ENCODE results near the gene TMEM267.

The TMEM267 gene

DNA sequence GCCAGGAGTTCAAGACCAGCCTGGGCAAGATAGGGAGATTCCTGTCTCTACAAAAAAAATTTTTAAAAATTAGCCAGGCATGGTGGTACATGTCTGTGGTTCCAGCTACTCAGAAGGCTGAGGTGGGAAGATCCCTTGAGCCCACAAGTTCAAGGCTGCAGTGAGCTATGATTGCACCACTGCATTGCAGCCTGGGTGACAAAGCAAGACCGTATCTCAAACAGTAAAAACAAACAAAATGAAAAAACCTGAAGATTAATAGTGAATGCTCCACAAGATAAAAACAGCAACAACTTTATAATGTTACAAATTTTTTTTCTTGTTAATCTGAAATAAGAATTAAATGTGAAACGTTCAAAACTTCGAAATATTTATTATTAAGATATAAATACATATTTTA, 2.7 kb upstream of the TMEM267 start:
- no peaks in the 10 kb centered on the region for H3K27me3 ChIP-seq (ENCODE audit: insufficient read depth, low read length)
- no peak overlapping the region for H3K4me3 ChIP-seq (ENCODE audit: low read depth, low read length)
- no peak overlapping the region for H2BK5ac ChIP-seq (ENCODE audit: low read depth, low read length, poor library complexity)
- no peak overlapping the region for H3K14ac ChIP-seq (ENCODE audit: low read length)
- H3K18ac ChIP-seq (ENCODE audit: low read length) = no peak overlapping the region
- no peak for DNase-seq
- H3K4me1 ChIP-seq (ENCODE audit: control insufficient read depth in 1 of 2, insufficient read depth in 2 of 2, low read length in 2 of 2) = peaks cover 0 to 3% of the 10 kb centered on the region in 2 experiments
- no peak overlapping the region for H2BK12ac ChIP-seq (ENCODE audit: low read length)
- whole genome bisulfite sequencing (ENCODE audit: extremely low coverage, insufficient coverage, insufficient read length) = no CpG with 5 or more reads among the region's 3 CpGs
- no peak overlapping the region for H4K12ac ChIP-seq (ENCODE audit: low read depth, low read length)
- no peak overlapping the region for H2BK120ac ChIP-seq (ENCODE audit: insufficient read depth, low read length, poor library complexity)
- H4K91ac ChIP-seq (ENCODE audit: low read depth, low read length) = no peak overlapping the region
- no peak overlapping the region for H3K27ac ChIP-seq (ENCODE audit: low read depth, low read length)
- H2AK5ac ChIP-seq (ENCODE audit: low read length) = no peak overlapping the region
- H3K23ac ChIP-seq (ENCODE audit: low read length) = no peak overlapping the region
- H3K4ac ChIP-seq (ENCODE audit: low read depth, low read length) = no peak overlapping the region
- H3K36me3 ChIP-seq (ENCODE audit: control insufficient read depth in 1 of 2, insufficient read depth in 2 of 2, low read length in 2 of 2) = peaks cover 0 to 2% of the 10 kb centered on the region in 2 experiments
- H2AFZ ChIP-seq (ENCODE audit: insufficient read depth, low read length, poor library complexity) = no peak overlapping the region
- H3K79me2 ChIP-seq (ENCODE audit: control insufficient read depth, insufficient read depth, low read length, poor library complexity) = peaks cover 5% of the 10 kb centered on the region
- H3K79me1 ChIP-seq (ENCODE audit: low read length) = peaks cover 9% of the 10 kb centered on the region
- H3K9me3 ChIP-seq (ENCODE audit: insufficient read depth, low read depth, low read length) = no peaks in the 10 kb centered on the region
- H3K4me2 ChIP-seq (ENCODE audit: low read length) = no peak overlapping the region
- no peak overlapping the region for H3K9ac ChIP-seq (ENCODE audit: low read length)
- H4K8ac ChIP-seq (ENCODE audit: low read depth, low read length) = no peak overlapping the region

DNA sequence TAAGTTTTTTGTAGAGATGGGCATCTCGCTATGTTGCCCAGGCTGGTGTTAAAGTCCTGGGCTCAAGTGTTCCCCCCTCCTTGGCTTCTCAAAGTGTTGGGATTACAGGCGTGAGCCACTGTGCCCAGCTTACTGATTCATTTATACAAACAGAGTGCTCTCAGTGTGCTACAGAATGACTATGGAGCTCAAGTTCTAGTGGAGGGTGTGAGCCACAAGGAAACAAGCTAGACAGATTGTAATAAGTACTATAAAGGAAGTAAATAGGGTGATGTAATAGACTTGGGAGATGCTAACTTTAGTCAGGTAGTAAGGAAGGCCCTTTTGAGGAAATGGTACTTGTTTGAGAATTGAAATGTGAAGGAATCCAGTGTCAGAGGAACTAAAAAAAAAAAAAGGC, 1.7 kb upstream of the TMEM267 start:
- H3K9ac ChIP-seq (ENCODE audit: low read length) = no peak overlapping the region
- H3K4me2 ChIP-seq (ENCODE audit: low read length) = no peak overlapping the region
- H4K12ac ChIP-seq (ENCODE audit: low read depth, low read length) = no peak overlapping the region
- H3K4me1 ChIP-seq (ENCODE audit: control insufficient read depth in 1 of 2, insufficient read depth in 2 of 2, low read length in 2 of 2) = peaks cover 0 to 3% of the 10 kb centered on the region in 2 experiments
- no peak overlapping the region for H2AK5ac ChIP-seq (ENCODE audit: low read length)
- H3K36me3 ChIP-seq (ENCODE audit: control insufficient read depth in 1 of 2, insufficient read depth in 2 of 2, low read length in 2 of 2) = peaks cover 0 to 2% of the 10 kb centered on the region in 2 experiments
- no peak for DNase-seq
- no peak overlapping the region for H3K4me3 ChIP-seq (ENCODE audit: low read depth, low read length)
- no peak overlapping the region for H3K23ac ChIP-seq (ENCODE audit: low read length)
- peaks cover 5% of the 10 kb centered on the region for H3K79me2 ChIP-seq (ENCODE audit: control insufficient read depth, insufficient read depth, low read length, poor library complexity)
- no peak overlapping the region for H3K27ac ChIP-seq (ENCODE audit: low read depth, low read length)
- H3K27me3 ChIP-seq (ENCODE audit: insufficient read depth, low read length) = no peaks in the 10 kb centered on the region
- no peaks in the 10 kb centered on the region for H3K9me3 ChIP-seq (ENCODE audit: insufficient read depth, low read depth, low read length)
- no peak overlapping the region for H3K18ac ChIP-seq (ENCODE audit: low read length)
- H2BK5ac ChIP-seq (ENCODE audit: low read depth, low read length, poor library complexity) = no peak overlapping the region
- no peak overlapping the region for H4K8ac ChIP-seq (ENCODE audit: low read depth, low read length)
- no peak overlapping the region for H3K4ac ChIP-seq (ENCODE audit: low read depth, low read length)
- H4K91ac ChIP-seq (ENCODE audit: low read depth, low read length) = no peak overlapping the region
- H2AFZ ChIP-seq (ENCODE audit: insufficient read depth, low read length, poor library complexity) = no peak overlapping the region
- WGBS (ENCODE audit: extremely low coverage, insufficient coverage, insufficient read length) = no CpG with 5 or more reads among the region's 2 CpGs
- H3K79me1 ChIP-seq (ENCODE audit: low read length) = peaks cover 9% of the 10 kb centered on the region
- no peak overlapping the region for H2BK12ac ChIP-seq (ENCODE audit: low read length)
- H3K14ac ChIP-seq (ENCODE audit: low read length) = no peak overlapping the region
- no peak overlapping the region for H2BK120ac ChIP-seq (ENCODE audit: insufficient read depth, low read length, poor library complexity)

DNA sequence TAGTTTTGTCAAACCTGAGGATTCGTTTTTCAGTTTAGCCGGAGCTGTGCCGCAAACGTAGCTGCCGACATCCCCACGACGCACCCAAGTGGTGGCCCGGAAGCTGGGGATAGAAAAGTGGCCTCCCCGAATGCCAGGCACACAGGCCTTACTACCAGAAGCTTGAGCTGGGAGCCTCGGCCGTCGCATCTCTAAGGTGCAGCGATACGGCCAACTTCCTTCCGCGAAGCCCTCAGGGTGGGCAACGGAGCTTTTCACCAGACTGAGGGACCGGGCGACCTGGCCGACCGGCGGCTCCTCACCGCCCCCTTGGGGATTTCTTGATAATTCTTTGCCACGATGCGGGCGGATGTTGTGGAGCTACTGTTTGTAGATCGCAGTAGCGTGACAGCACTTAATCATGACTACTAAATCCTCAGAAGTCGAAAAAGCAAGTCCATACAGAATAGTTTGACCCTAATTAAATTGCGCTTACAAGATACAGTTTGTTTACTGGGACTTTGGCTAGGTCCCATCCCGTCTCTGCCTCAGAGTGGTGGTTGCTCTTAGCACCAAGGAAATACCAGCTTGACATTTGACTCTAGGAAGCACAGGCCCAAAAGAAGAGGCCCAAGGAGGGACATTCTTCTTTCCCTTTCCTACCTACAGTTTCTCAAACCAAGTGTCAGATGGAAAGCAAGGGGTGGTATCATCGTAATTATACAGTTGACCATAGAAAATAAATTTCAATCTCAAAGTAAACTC, 613 bp upstream of the TMEM267 start:
- Histone ChIP-seq H2BK120ac (ENCODE audit: insufficient read depth, low read length, poor library complexity) (peak overlapping the region; percentile 2), H4K91ac (ENCODE audit: low read depth, low read length) (peak overlapping the region; percentile 70), H3K4me3 (ENCODE audit: low read depth, low read length) (peak overlapping the region; percentile 71), H3K9me3 (ENCODE audit: insufficient read depth, low read depth, low read length) (no peaks in the 10 kb centered on the region), H2BK12ac (ENCODE audit: low read length) (no peak overlapping the region), H3K18ac (ENCODE audit: low read length) (peak overlapping the region; percentile 39), H3K4me2 (ENCODE audit: low read length) (peak overlapping the region; percentile 54), H3K27ac (ENCODE audit: low read depth, low read length) (peak overlapping the region; percentile 48), H3K14ac (ENCODE audit: low read length) (peak overlapping the region; percentile 67), H4K12ac (ENCODE audit: low read depth, low read length) (peak overlapping the region; percentile 83), H2BK5ac (ENCODE audit: low read depth, low read length, poor library complexity) (peak overlapping the region; percentile 57), H3K23ac (ENCODE audit: low read length) (no peak overlapping the region), H3K4ac (ENCODE audit: low read depth, low read length) (peak overlapping the region; percentile 19), H3K9ac (ENCODE audit: low read length) (peak overlapping the region; percentile 29), H2AFZ (ENCODE audit: insufficient read depth, low read length, poor library complexity) (peak overlapping the region; percentile 68), H3K79me2 (ENCODE audit: control insufficient read depth, insufficient read depth, low read length, poor library complexity) (peaks cover 5% of the 10 kb centered on the region), H3K79me1 (ENCODE audit: low read length) (peaks cover 9% of the 10 kb centered on the region), H3K27me3 (ENCODE audit: insufficient read depth, low read length) (no peaks in the 10 kb centered on the region), H3K36me3 (ENCODE audit: control insufficient read depth in 1 of 2, insufficient read depth in 2 of 2, low read length in 2 of 2) (peaks cover 0 to 2% of the 10 kb centered on the region in 2 experiments), H4K8ac (ENCODE audit: low read depth, low read length) (peak overlapping the region; percentile 92), H3K4me1 (ENCODE audit: control insufficient read depth in 1 of 2, insufficient read depth in 2 of 2, low read length in 2 of 2) (peaks cover 0 to 3% of the 10 kb centered on the region in 2 experiments), H2AK5ac (ENCODE audit: low read length) (no peak overlapping the region)
- WGBS (ENCODE audit: extremely low coverage, insufficient coverage, insufficient read length) = no CpG with 5 or more reads among the region's 32 CpGs
- peak; percentile 91 to 96 for DNase-seq

DNA sequence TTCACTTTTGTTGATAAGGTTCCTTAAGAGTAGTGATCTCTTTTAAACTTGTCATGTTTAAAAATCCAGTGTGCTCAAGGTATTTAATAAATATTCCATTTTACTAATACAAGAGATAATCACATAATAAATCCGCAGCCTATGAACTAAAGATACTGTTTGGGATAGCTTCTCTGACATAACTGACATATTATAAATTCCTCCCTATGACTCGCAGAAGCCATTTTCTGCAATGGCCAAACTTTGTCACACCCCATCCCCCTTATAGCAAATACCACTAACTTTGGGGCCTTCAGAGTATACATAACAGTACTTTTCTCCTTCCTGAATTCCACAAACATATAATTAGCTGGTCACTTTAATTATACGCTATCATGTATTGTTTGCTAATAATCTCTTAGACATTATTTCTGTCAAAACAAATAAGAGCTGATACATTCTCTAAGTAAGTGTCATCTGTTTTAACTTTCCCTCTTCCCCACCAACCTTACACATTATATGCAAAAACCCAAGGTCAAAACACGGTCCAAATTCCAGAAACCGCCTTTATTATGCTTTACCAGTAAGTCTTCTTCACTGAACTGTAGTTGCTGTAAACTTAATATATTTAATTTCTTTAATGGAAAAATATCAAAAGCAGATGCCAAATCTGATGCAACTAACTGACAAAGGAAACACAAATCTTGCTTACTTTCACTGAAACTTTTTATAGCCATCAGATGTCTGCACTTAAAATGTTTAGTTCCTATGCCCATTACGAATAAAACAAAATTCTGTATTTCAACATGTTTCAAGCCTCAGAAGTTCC, 971 bp downstream of the TMEM267 start:
- peak in 1 of 2 donors; percentile 22 for DNase-seq
- H3K36me3 ChIP-seq (ENCODE audit: control insufficient read depth in 1 of 2, insufficient read depth in 2 of 2, low read length in 2 of 2) = peaks cover 0 to 2% of the 10 kb centered on the region in 2 experiments
- H2BK12ac ChIP-seq (ENCODE audit: low read length) = no peak overlapping the region
- no peaks in the 10 kb centered on the region for H3K27me3 ChIP-seq (ENCODE audit: insufficient read depth, low read length)
- peak overlapping the region; percentile 84 for H3K4me2 ChIP-seq (ENCODE audit: low read length)
- no peaks in the 10 kb centered on the region for H3K9me3 ChIP-seq (ENCODE audit: insufficient read depth, low read depth, low read length)
- H3K14ac ChIP-seq (ENCODE audit: low read length) = no peak overlapping the region
- peaks cover 5% of the 10 kb centered on the region for H3K79me2 ChIP-seq (ENCODE audit: control insufficient read depth, insufficient read depth, low read length, poor library complexity)
- peaks cover 0 to 3% of the 10 kb centered on the region in 2 experiments for H3K4me1 ChIP-seq (ENCODE audit: control insufficient read depth in 1 of 2, insufficient read depth in 2 of 2, low read length in 2 of 2)
- H3K9ac ChIP-seq (ENCODE audit: low read length) = peak overlapping the region; percentile 63
- H2BK5ac ChIP-seq (ENCODE audit: low read depth, low read length, poor library complexity) = no peak overlapping the region
- H2BK120ac ChIP-seq (ENCODE audit: insufficient read depth, low read length, poor library complexity) = no peak overlapping the region
- no CpG with 5 or more reads among the region's 6 CpGs for WGBS (ENCODE audit: extremely low coverage, insufficient coverage, insufficient read length)
- H2AK5ac ChIP-seq (ENCODE audit: low read length) = no peak overlapping the region
- peaks cover 9% of the 10 kb centered on the region for H3K79me1 ChIP-seq (ENCODE audit: low read length)
- no peak overlapping the region for H3K27ac ChIP-seq (ENCODE audit: low read depth, low read length)
- H3K18ac ChIP-seq (ENCODE audit: low read length) = no peak overlapping the region
- no peak overlapping the region for H3K4ac ChIP-seq (ENCODE audit: low read depth, low read length)
- no peak overlapping the region for H4K8ac ChIP-seq (ENCODE audit: low read depth, low read length)
- no peak overlapping the region for H4K12ac ChIP-seq (ENCODE audit: low read depth, low read length)
- no peak overlapping the region for H4K91ac ChIP-seq (ENCODE audit: low read depth, low read length)
- H3K4me3 ChIP-seq (ENCODE audit: low read depth, low read length) = no peak overlapping the region
- no peak overlapping the region for H3K23ac ChIP-seq (ENCODE audit: low read length)
- no peak overlapping the region for H2AFZ ChIP-seq (ENCODE audit: insufficient read depth, low read length, poor library complexity)

Measured in trophoblast cell (in vitro differentiated cells and primary cell).